ENCODE data around the gene PPARA.
A peak's percentile ranks its signal among the peaks of the same experiment; 100 is the strongest.

PPARA gene

DNA sequence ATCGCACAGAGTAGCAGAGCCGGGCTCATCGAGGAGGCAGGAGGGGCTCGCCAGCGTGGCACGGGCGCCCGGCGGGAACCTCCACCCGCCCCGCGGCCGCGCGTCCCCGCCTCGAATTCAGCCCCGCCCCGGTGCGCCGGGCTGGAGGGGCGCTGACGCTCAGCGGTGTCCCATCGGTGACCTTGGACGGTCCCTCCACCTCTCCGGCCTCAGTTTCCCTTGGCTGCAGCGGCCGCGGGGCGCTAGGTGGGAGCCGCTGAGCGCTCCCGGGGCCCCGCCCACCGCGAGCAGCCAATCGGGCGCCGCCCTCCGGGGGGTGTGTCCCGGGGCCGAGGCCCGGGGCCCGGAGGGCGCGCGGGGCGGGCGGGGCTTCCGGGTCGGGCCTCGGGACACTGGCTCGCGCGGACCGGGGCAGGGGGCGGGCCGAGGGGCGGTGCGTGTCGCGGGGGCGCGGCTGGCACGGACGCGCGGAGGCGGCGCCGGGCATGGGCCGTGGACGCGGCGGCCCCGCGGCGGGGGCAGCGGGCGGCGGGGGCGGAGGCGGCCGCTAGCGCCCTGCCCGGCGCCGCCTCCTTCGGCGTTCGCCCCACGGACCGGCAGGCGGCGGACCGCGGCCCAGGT, at the start of gene PPARA:
PPARA (plus strand) TSS at position 493 of the 621 bp plus-strand sequence. CDS start 47,858 bp downstream, outside the sequence.
- peak; percentile 91 for DNase-seq

DNA sequence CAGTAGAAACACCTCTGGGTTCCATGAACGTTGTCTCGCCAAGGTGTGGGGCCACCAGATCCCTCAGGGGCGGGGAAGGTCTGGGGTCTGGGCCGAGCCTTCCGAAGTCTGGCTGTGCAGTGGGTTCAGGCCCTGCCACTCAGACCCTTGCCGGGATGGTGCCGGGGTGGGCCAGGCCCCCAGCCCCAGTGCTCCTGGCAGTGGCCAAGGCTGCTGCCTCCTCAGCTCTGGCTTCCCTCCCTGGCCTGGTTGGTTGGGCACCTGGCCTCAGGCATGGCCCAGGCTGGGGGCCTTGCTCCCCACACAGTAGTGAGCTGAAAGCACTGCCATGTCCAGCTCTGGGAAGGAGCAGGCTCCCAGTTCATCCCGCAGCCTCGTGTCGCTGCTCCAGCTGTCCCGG, 48.2 kb upstream of the PPARA start:
- DNase-seq: no peak

DNA sequence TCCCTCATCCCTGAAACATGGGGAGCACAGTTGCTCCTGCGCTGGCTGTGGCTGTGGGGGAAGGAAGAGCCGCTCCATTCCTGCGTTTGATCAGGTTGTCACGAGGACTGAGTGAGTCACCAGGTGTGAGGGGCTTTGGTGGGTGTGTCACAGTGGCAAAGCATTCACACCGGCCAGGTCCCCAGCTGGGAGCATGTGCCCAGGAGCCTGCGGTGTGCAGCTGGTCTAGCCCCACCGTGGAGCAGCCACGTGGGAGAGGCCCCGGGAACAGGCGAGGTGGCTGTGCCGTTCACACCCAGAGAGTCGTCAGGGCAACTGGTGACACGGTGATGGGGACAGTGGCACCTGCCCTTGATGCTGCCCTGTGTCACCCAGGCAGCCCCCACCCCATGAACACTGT, 47.6 kb upstream of the PPARA start:
- DNase-seq: no peak

DNA sequence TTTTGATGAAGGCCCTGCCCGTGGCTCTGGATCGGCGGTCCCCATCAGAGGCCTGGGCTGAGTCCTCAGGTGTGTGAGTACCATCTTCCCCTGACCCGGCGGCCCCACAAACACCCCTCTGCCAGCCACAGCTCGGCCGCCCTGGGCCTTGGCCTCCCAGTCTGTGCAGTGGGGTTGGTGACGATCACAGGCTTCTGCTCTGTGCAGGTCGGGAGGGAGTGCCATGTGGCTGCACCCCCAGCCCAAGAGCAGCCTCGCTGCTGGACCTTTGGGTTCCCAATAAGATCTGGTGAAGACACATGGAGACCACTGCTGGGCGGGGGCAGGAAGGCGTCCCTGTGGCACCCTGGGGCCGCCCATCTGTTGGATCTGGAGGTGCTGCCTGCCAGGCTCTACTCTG, 47.1 kb upstream of the PPARA start:
- DNase-seq: no peak

DNA sequence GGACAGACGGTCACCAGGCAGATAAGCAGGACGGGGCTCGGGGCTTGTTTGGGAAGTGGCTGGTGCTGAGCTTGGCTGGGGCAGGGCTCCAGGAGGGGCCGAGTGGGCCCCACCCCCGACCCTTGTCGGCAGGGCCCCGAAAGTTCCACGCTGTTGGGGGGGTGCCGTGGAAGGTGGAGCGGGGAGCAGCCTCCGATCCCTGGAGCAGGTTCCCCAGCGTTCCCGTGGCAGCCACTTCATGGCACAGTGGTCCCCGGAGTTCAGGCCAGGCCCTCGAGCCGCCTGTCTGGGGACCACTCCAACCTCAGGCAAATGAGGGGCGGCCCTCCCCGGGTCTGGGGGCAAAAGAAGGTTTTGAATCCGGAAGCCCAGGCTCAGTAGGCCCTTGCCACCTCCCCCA, 46.7 kb upstream of the PPARA start:
- DNase-seq: no peak

DNA sequence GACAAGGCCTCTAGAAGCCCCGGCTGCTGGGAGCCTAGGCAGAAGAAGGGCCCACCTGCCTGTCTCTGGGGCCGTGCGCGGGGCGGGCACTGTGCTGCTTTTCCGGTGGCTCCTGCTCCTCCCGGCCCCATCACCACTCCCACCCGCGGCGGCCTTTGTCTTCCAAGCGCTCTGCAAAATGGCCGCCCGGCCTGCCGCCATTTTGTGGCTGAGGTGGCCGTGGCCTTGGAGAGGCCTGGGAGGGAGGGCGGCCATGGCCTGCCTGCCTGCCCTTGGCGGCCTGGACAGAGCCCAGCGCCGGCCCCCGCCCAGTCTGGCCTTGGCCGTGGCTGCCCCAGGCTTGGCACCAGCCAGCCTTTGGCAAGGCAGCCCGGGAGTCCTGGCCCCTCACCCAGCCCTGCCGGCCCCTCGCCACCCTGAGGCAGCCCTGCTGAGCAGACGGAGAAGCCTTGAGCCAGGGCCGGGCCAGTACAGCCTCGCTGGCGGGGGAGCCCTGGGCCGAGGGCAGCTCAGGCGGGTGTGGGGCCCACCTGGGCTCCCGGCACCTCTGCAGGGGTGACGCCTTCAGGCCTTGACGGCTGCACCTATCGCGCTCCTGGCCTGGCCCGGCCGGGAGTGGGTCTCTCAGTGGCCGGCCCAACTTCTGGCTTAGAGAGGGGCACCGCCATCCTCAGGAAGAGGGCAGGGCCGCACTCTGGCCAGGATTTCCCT, 46.0 kb upstream of the PPARA start:
- DNase-seq: no peak

DNA sequence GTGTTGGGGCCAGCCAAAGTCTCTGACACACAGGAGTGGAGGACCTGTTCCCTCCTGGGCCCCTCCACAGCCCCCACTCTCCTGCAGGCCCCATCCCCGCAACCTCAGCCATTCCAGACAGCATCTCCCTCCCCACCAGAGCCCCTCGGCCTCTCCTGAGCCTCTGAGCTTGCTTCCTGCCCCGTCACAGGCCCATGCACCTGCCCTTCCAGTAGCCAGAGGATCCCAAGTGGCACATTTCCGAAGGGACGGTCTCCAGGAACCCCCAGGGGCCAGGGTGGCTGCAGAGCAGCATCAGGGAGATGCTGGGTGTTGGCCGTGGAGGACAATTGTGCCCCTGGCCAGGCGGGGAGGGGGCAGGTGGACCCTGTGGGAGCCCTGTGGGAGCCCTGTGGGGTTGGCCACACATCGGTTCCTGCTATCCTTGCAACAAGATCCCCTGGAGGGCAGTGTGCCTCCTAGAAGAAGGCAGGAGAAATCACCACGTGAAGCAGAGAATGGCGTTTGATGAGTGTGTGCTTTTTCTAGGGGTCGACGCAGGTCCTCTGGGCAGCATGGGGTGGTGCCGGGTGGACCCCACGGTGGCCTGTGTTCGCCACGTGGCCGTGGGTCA, 45.3 kb upstream of the PPARA start:
- DNase-seq: no peak

DNA sequence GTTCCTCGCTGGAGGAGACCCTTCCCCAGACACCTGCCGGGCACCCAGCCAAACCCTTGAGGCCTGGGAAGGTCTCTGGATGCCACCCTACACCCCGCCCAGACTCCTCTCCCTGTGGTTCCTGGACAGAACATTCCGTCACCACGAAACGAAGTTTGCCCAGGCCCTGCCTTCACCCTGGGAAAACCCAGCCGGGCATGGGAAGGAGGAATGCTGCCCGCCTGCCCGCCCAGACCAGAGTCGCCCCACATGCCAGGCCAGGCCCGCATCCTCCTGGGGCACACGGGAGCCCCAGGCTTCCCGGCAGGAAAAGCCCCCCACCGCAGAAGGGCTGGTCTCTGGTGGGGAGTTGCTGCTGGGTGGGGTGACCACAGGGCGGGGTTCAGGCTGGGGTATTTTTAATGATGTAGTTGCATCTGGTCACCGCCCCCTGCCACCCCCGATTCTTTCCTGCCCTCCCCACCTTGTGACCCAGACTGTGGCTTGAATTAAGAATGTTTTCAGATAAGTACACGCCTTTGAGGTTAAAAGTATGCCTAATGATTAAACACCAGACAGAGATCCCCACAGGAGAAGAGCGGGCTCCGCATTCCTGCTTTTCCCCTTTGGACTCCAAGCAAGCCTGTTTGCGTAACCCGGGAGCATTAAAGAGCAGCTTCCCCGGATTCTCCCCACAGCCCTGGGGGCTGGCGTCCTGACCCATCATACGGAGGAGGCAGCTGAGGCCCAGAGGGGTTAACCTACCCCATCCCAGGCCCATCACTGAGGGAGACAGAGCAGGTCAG, 44.6 kb upstream of the PPARA start:
- no peak for DNase-seq

DNA sequence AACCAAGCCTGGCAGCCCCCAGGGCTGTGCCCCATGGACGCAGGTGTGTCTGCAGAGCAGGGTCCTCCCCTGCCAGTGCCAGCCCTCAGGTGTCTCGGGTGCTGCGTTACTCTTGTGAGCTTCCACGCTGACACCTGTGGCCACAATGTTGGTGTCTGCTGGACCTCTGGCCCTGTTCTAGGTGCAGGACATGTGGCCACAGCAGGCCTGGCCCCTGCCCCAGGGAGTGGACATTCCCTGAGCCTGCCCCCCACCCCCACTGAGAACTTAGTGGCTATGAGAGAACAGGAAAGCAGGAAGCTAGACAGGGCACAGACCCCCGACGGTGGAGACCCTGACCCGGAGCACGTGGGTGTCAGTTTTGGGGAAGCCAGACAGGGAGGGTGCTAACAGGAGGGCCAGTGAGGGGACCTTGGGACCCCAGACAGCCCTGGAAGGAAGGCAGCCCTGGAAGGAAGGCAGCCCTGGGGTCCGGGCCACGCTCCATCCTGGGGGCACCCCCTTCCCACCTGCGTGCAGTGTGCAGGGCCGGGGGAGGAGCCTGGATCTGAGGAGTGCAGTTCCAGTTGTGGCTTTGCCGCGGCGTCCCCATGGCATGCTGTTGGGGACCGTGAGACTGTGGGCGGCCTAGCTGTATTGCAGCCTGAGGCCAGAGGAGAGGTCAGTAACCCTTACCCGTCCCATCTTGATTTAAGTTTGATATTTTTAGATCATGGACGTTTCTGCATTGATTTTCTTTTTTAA, 43.9 kb upstream of the PPARA start:
- DNase-seq: no peak

DNA sequence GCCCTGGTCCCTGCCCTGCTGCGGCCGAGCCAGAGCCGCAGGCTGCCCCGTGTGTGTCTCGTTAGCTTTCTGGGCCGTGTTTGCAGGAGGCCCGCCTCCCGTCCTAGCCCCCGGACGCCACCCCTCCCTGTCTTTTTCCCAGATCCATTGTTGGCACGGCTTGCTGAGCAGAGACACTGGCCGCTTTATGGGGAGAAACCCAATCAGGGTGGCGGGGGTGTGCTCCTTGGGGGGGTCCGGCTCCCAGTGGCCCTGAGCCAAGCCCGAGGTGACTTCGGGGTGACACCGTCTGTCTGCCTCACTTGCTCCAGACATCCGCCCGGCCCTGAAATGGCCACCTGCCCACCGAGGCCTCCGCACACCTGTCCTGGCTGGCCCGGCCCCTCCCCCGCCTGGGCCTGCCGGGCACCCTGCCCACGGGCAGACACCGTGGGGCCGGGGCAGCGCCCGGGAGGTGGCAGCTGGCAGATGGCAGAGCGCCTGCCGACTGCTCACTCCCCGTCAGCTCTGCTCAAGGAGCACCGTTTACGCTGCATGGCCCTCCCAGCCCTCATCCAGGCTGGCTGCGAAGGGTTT, 43.1 kb upstream of the PPARA start:
- DNase-seq: no peak

DNA sequence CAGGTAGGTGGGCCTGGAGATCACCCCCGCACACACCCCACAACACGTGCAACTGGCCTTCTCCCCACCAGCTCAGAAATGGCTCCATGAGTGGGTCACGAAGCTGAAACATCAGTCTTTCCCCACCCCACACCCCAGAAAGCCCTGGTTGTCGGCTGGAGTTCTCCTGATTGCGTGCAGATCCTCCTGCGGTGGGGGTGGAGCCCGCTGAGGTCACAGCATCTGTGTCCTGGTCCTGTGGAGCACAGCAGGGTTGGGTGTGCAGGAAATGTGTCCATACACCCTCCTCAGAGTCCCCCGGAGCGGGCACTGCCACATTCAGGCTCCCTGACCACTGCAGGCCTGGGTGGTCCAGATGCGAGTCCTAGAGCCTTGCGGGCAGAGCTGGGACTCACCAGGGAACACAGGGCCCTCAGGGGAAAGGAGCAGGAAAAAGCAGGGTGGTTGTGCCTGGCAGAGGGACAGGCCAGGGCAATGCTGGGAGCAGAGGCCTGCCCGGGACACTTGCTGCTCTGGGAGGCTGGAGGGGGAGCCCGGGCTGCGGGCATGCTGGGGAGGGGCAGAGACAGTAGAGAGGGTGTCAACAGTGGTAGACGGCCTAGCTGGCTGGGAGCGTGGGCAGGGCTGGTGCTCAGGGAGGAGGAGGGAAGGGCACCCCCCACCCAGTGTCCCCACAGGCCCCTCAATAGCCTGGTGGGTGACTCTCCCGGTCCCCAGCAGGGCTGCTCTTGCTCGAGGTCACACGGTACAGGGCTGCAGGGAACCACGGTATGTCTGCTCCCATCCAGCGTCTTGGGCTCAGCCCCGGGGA, 42.4 kb upstream of the PPARA start:
- DNase-seq: no peak

DNA sequence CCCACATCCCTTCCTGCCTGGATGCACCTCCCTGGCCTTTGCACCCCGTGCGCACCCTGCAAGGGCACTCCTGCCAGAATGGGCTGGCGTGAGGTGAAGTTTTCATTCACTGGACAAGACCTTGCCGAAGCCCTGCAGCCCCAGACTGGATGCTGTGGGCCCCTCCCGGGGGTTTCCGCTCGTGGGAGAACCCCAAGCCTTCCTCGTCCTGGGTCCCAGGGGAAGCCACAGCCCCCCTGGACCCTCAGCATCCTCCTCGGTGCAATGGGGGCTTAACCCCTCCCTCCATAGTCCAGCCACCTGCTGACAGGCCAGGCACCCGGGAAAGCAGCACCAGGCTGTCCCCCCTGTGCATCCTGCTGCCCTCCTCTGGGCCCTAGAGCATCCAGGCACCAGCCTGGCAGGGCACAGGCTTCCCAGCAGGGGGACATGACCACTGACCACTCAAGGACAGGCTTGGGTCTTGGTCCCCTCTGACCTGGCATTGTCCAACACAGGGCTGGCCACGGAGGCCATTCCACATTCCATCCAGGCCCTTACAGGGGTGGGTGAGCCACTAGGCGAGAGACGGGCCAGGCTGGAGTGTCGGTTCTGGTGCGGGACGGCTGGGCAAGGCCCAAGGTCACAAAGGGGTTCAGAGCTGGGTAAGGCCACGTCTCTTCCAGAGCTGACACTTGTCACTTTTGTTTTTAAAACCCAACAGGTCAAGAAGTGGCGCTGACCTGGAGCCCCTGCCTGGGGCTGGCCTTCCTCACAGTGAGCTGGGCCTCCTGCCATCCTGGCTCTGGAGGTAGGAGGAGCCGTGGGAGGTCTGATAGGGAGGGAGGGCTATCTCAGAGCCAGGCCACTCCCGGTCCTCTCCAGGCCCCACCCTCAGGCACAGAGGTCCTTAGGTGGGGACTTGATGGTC, 41.5 kb upstream of the PPARA start:
- DNase-seq: no peak

DNA sequence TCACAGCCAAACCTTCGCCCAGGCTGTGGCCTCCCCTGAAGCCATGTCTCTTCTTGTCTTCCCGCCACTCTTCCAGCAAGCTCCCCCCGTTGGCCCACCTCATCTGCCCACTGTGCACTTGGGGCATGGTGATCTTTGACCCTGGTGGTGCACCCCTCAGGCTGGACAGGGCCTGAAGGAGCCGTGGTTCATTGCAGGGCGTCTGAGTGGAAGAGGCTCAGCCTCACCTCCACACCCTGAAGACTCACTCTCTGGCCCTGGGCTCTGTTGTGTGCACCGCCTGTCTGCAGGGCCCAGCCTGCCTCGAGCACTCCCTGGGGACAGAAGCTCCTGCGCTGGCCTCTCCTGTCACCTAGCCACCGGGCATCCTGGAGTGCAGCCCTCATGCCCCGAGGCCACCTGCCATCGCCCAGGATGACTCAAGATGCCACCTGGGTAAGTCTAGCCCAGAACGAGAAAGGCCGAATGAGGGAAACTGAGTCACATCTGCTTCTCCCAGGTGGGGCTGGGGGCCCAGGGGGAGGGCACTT, 40.8 kb upstream of the PPARA start:
- no peak for DNase-seq

DNA sequence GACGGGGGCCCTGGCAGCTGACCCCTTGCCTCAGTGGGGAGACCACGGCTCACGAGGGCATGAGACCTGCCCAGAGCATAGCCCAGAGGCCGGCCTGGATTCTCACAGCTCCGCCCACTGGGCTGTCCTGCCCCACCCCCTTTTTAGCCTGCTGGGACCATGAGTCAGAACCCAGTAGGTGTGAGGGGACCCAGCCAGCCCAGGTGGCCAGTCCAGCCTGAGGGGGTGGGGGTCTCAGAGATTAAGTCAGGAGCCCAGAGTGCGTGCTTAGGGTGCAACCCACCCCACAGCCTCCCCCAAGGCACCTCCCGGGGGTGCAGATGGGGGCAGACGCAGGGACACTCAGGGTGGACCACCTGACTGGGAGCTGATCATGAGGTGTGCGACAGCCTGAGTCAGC, 40.1 kb upstream of the PPARA start:
- DNase-seq: no peak

DNA sequence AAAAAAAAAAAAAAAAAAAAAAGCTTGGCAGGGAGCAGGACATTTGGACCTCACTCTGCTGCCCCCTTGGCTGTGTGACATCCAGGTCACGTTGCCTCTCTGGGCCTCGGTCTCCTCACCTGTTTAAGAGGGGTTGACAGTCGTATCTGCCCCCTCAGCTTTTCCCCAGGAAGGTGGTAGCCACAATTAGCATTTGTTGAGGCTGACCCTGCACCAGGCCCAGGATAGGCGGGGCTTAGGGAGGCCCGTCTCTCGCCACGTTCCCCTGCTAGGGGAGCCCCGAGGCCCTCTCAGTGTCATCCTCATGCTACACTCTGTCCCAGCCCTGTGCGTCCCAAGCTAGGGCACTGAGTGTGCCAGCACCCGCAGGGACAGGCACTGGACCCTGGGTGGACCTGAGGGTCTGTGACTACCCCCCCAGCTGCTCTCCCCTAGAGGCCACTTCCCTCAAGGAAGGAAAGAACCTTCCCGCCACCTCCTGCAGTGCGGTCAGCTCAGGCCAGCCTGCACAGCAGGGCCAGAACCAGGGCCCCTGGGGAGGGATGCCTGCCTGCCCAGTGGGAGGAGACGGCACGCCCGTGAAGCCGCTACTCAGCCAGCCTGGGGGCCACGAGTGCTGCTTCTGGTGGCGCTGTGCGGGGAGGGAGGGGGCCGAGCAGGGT, 38.5 kb upstream of the PPARA start:
- no peak for DNase-seq

DNA sequence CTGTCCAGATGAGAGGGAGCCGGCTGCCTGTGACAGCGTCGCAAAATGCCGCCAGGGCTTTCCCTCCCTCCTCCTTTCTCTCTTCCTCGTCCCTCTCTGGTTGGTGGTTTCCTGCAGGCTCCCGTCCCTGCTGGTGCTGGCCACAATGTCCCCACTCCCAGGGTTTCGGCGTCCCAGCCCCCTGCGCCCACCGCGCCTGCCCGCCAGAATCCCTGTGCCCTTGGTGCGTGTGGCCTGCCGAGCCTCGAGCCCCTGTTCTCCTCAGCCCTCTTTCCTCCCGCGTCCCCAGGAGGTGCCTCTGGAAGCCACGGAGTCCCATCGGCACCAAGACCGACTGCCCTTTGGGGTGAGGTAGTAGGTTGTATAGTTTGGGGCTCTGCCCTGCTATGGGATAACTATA, 37.9 kb upstream of the PPARA start:
- no peak for DNase-seq

DNA sequence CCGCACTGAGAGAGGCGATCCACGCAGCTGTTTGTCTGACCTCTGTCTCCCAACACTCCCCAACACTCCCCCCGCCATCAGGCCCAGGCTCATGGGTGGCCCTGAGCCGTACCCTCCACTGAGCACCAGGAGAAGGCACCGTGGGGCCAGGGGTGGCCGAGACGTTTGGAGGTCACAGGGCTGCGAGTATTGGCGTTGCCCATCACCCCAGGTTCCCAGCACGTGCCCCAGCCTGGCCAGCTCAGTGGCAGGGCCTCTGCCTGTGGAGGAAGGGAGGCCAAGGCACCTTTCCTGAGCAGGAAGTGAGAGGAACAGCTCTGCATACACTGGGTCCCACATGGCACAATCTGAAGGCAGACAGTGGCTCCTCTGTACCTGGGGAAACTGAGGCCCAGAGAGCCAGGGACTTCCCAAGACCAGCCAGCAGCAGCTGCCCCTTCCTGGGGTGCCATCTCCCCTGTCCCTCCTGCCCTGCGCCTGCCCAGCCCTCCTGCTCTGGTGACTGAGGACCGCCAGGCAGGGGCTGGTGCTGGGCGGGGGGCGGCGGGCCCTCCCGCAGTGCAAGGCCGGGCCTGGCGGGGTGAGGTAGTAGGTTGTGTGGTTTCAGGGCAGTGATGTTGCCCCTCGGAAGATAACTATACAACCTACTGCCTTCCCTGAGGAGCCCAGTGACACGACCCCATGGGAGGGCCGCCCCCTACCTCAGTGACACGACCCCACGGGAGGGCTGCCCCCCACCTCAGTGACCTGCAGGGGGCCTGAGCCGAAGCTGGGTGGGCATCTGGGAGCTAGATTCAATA, 37.0 kb upstream of the PPARA start:
- DNase-seq: no peak

DNA sequence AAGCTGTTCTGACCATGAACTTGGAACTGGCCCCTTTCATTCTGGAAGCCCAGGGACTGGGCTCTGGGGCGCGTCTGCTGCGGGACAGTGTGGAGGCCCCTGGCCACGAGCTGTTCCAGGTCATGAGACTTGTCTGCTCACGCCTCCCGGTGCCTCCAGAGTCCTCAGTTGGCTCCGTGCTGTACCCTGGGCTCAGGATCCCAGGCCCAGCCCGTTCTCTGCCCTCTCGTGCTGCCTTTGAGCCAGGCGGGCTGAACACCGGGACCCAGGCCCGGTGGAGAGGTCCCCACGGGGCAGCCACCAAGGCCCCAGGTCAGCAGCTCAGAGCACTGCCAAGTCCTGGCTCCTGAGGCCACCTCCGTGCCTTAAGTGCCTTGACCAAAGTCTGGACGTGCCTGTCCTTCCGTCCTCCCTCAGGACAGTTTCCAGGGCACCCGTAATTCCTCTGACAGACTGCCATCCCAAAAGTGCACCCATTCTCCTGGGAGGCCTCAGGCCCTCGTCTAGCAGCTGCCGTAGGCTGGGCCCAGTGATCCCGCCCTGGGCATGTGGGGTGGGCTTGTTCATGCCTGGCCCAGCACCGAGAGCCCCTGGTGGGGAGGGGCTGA, 36.3 kb upstream of the PPARA start:
- no peak for DNase-seq
